GM12872 (cell line): ENCODE data around the gene PSMD2.

Experiments
- CTCF ChIP-seq: IDR thresholded peaks from 3 replicates; pipeline ENCODE4 v1.5.1; 2011; ENCODE audit warnings: low read depth, mild to moderate bottlenecking, low read length, moderate library complexity; ENCODE audit not compliant: insufficient read depth

The PSMD2 gene

GRCh38 chr3:184314700-184315542, 15.9 kb downstream of the PSMD2 start:
- TF ChIP-seq CTCF = no peak

GRCh38 chr3:184315543-184315867, 16.5 kb downstream of the PSMD2 start:
- TF ChIP-seq CTCF = no peak

DNA sequence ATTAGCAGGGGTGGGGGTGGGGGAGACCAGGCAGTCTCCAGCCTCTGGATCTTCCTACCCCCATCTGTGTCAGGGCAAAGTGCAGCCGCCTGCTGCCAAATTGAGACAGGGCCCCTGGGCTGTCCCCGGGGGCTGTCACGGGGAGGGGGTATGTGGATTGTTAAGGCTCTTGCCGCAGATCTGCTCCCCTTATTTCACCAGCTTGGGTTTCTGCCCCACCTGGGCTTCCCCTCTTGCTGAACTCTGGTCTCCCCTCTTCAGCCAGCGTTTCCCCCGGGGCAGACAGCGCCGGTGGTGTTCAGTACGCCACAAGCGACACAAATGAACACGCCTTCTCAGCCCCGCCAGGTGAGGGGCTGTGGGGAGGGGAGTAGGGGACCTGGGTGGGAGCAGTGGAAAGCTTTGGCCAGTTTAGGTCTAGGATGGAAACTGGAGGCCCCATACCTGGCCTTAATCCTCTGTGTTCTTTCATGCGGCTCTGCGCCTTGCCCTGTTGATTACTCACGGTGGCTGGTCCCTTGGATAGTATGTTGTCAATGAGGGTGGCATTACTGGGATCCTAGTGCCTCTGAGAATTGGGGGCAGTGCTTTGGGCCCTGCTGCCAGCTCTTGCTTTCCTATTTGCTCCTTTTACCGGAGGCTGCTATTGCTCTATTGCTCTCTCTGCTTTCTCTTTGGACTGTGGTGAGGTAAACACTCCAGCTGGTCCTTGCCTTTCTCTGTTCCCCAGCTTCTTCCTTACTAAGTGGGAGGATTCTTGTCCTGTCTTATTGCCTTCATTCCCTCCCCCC, 17.0 kb downstream of the PSMD2 start:
- TF ChIP-seq CTCF = no peak

DNA sequence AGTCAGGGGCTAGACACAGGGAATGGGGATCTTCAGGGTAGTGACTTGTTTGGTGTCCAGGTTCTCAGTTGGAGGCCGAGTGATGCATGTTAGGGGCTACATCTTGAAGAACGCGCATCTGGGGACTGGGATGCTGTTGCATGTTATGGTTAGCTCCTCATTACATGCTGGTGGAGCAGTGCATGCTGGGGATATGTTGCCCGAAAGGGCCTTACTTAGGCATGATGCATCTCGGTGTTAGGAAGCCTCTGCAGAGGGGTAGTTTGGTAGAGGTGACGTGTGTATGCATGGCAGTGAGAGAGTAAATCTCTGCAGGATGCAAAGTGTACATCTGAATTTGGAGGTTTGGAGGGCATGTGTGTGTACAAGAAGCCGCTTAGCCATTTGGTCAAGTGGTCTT, 17.8 kb downstream of the PSMD2 start:
- TF ChIP-seq CTCF = no peak

DNA sequence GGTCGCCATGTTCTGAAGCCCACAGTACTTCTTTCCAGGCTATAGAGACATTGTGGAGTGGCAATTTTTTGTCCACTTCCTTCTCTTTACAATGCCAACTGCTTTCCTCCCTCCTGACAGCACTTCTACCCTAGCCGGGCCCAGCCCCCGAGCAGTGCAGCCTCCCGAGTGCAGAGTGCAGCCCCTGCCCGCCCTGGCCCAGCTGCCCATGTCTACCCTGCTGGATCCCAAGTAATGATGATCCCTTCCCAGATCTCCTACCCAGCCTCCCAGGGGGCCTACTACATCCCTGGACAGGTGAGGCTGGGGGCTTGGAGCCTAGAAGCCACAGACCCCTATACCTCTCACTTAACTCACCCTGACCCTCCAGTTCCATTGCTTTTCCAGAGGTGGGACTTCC, 18.2 kb downstream of the PSMD2 start:
- TF ChIP-seq CTCF = no peak

GRCh38 chr3:184320104-184320445, 21.0 kb downstream of the PSMD2 start:
- TF ChIP-seq CTCF = no peak

DNA sequence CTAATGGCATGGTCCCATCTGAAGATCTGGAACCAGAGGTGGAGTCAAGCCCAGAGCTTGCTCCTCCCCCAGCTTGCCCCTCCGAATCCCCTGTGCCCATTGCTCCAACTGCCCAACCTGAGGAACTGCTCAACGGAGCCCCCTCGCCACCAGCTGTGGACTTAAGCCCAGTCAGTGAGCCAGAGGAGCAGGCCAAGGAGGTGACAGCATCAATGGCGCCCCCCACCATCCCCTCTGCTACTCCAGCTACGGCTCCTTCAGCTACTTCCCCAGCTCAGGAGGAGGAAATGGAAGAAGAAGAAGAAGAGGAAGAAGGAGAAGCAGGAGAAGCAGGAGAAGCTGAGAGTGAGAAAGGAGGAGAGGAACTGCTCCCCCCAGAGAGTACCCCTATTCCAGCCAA, 22.6 kb downstream of the PSMD2 start:
- no peak for TF ChIP-seq CTCF
